ENCODE data around the gene XPNPEP2.

The XPNPEP2 gene

GRCh38 chrX:129808829-129809796, 70.3 kb downstream of the XPNPEP2 start:
- Histone ChIP-seq H3K36me3 (ENCODE audit: control insufficient read depth, low read length) (peaks cover 19% of the 10 kb centered on the region), H3K27me3 (ENCODE audit: control insufficient read depth, low read length) (no peaks in the 10 kb centered on the region), H3K4me1 (ENCODE audit: control insufficient read depth, low read length) (peaks cover 11% of the 10 kb centered on the region), H3K9me3 (ENCODE audit: control insufficient read depth, insufficient read depth, low read length) (no peaks in the 10 kb centered on the region), H3K9me2 (replicated peaks; ENCODE audit: control insufficient read depth, low read length) (no peaks in the 10 kb centered on the region), H3K4me3 (ENCODE audit: low read length) (no peak overlapping the region; the same call in 1 of the 2 replicates), H3K27ac (ENCODE audit: low read depth, low read length) (no peak overlapping the region), H3K79me2 (ENCODE audit: control insufficient read depth, low read length) (no peaks in the 10 kb centered on the region), H3K4me2 (ENCODE audit: low read length) (0 out of 2 replicates have a peak overlapping the region, but pooled peaks have one; percentile 8), H4K20me1 (ENCODE audit: control insufficient read depth, insufficient read depth, low read depth, low read length) (no peaks in the 10 kb centered on the region), H3F3A (ENCODE audit: control insufficient read depth, insufficient read depth) (no peaks in the 10 kb centered on the region)
- no peak for TF ChIP-seq EZH2phosphoT487 (IDR thresholded peaks at IDR 0.05; ENCODE audit: borderline replicate concordance, low read length)
- TF ChIP-seq, protein P1, sequence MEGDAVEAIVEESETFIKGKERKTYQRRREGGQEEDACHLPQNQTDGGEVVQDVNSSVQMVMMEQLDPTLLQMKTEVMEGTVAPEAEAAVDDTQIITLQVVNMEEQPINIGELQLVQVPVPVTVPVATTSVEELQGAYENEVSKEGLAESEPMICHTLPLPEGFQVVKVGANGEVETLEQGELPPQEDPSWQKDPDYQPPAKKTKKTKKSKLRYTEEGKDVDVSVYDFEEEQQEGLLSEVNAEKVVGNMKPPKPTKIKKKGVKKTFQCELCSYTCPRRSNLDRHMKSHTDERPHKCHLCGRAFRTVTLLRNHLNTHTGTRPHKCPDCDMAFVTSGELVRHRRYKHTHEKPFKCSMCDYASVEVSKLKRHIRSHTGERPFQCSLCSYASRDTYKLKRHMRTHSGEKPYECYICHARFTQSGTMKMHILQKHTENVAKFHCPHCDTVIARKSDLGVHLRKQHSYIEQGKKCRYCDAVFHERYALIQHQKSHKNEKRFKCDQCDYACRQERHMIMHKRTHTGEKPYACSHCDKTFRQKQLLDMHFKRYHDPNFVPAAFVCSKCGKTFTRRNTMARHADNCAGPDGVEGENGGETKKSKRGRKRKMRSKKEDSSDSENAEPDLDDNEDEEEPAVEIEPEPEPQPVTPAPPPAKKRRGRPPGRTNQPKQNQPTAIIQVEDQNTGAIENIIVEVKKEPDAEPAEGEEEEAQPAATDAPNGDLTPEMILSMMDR (IDR thresholded peaks at IDR 0.05; ENCODE audit: low read depth, low read length, poor library complexity, severe bottlenecking): no peak

GRCh38 chrX:129813662-129814368, 75.0 kb downstream of the XPNPEP2 start:
- Histone ChIP-seq H3K36me3 (ENCODE audit: control insufficient read depth, low read length) (peaks cover 10% of the 10 kb centered on the region), H3K9me3 (ENCODE audit: control insufficient read depth, insufficient read depth, low read length) (no peaks in the 10 kb centered on the region), H3F3A (ENCODE audit: control insufficient read depth, insufficient read depth) (no peaks in the 10 kb centered on the region), H3K79me2 (ENCODE audit: control insufficient read depth, low read length) (no peaks in the 10 kb centered on the region), H4K20me1 (ENCODE audit: control insufficient read depth, insufficient read depth, low read depth, low read length) (no peaks in the 10 kb centered on the region), H3K4me1 (ENCODE audit: control insufficient read depth, low read length) (peaks cover 8% of the 10 kb centered on the region), H3K4me3 (ENCODE audit: low read length) (no peak overlapping the region), H3K27ac (ENCODE audit: low read depth, low read length) (no peak overlapping the region), H3K27me3 (ENCODE audit: control insufficient read depth, low read length) (no peaks in the 10 kb centered on the region), H3K4me2 (ENCODE audit: low read length) (no peak overlapping the region), H3K9me2 (replicated peaks; ENCODE audit: control insufficient read depth, low read length) (no peaks in the 10 kb centered on the region)
- TF ChIP-seq EZH2phosphoT487 (IDR thresholded peaks at IDR 0.05; ENCODE audit: borderline replicate concordance, low read length): no peak
- TF ChIP-seq, protein P1 (IDR thresholded peaks at IDR 0.05; ENCODE audit: low read depth, low read length, poor library complexity, severe bottlenecking): no peak

- Histone ChIP-seq H3K27ac (ENCODE audit: low read depth, low read length) (no peak overlapping the region), H3K36me3 (ENCODE audit: control insufficient read depth, low read length) (peaks cover 5% of the 10 kb centered on the region), H4K20me1 (ENCODE audit: control insufficient read depth, insufficient read depth, low read depth, low read length) (no peaks in the 10 kb centered on the region), H3K9me2 (replicated peaks; ENCODE audit: control insufficient read depth, low read length) (no peaks in the 10 kb centered on the region), H3K9me3 (ENCODE audit: control insufficient read depth, insufficient read depth, low read length) (no peaks in the 10 kb centered on the region), H3K4me1 (ENCODE audit: control insufficient read depth, low read length) (no peaks in the 10 kb centered on the region), H3K79me2 (ENCODE audit: control insufficient read depth, low read length) (no peaks in the 10 kb centered on the region), H3K4me2 (ENCODE audit: low read length) (no peak overlapping the region), H3K27me3 (ENCODE audit: control insufficient read depth, low read length) (no peaks in the 10 kb centered on the region), H3K4me3 (ENCODE audit: low read length) (no peak overlapping the region), H3F3A (ENCODE audit: control insufficient read depth, insufficient read depth) (no peaks in the 10 kb centered on the region)
- no peak for TF ChIP-seq EZH2phosphoT487 (IDR thresholded peaks at IDR 0.05; ENCODE audit: borderline replicate concordance, low read length)
- TF ChIP-seq, protein P1 (IDR thresholded peaks at IDR 0.05; ENCODE audit: low read depth, low read length, poor library complexity, severe bottlenecking): no peak
These were observed 79.3 kb downstream of the XPNPEP2 start for GRCh38 chrX:129818123-129818522.
